ENCODE measurements around the gene CHST6.

The CHST6 gene

GRCh38 chr16:75446416-75446815 lies 48.8 kb downstream of the CHST6 start:
- H3K4me3 ChIP-seq (ENCODE audit: low read length), result no peak overlapping the region
- H3K27me3 ChIP-seq (ENCODE audit: control insufficient read depth, low read length), result no peaks in the 10 kb centered on the region
- H3K36me3 ChIP-seq (ENCODE audit: control insufficient read depth, low read length), result peaks cover 19% of the 10 kb centered on the region
- TF ChIP-seq EZH2phosphoT487 (IDR thresholded peaks at IDR 0.05; ENCODE audit: borderline replicate concordance, low read length) (no peak), CTCF (IDR thresholded peaks at IDR 0.05; ENCODE audit: low read depth, low read length, poor library complexity, severe bottlenecking) (no peak)
- H3F3A ChIP-seq (ENCODE audit: control insufficient read depth, insufficient read depth), result no peaks in the 10 kb centered on the region; the same call in 1 of the 2 replicates
- peaks cover 5% of the 10 kb centered on the region; the same call in 1 of the 2 replicates for H4K20me1 ChIP-seq (ENCODE audit: control insufficient read depth, insufficient read depth, low read depth, low read length)
- no peak overlapping the region for H3K27ac ChIP-seq (ENCODE audit: low read depth, low read length)
- peaks cover under 1% of the 10 kb centered on the region; the same call in 1 of the 2 replicates for H3K79me2 ChIP-seq (ENCODE audit: control insufficient read depth, low read length)
- H3K9me2 ChIP-seq (replicated peaks; ENCODE audit: control insufficient read depth, low read length), result no peaks in the 10 kb centered on the region
- no peak overlapping the region for H3K4me2 ChIP-seq (ENCODE audit: low read length)
- H3K9me3 ChIP-seq (ENCODE audit: control insufficient read depth, insufficient read depth, low read length), result no peaks in the 10 kb centered on the region
- no peaks in the 10 kb centered on the region for H3K4me1 ChIP-seq (ENCODE audit: control insufficient read depth, low read length)

- H3K9me2 ChIP-seq (replicated peaks; ENCODE audit: control insufficient read depth, low read length), result no peaks in the 10 kb centered on the region
- TF ChIP-seq CTCF (IDR thresholded peaks at IDR 0.05; ENCODE audit: low read depth, low read length, poor library complexity, severe bottlenecking) (no peak), EZH2phosphoT487 (IDR thresholded peaks at IDR 0.05; ENCODE audit: borderline replicate concordance, low read length) (no peak)
- no peak overlapping the region for H3K4me3 ChIP-seq (ENCODE audit: low read length)
- H3K79me2 ChIP-seq (ENCODE audit: control insufficient read depth, low read length), result no peaks in the 10 kb centered on the region
- H3K36me3 ChIP-seq (ENCODE audit: control insufficient read depth, low read length), result peaks cover 12% of the 10 kb centered on the region
- H3K27me3 ChIP-seq (ENCODE audit: control insufficient read depth, low read length), result no peaks in the 10 kb centered on the region
- no peaks in the 10 kb centered on the region for H3K9me3 ChIP-seq (ENCODE audit: control insufficient read depth, insufficient read depth, low read length)
- H4K20me1 ChIP-seq (ENCODE audit: control insufficient read depth, insufficient read depth, low read depth, low read length), result peaks cover 5% of the 10 kb centered on the region; the same call in 1 of the 2 replicates
- no peak overlapping the region for H3K27ac ChIP-seq (ENCODE audit: low read depth, low read length)
- no peaks in the 10 kb centered on the region for H3K4me1 ChIP-seq (ENCODE audit: control insufficient read depth, low read length)
- H3K4me2 ChIP-seq (ENCODE audit: low read length), result no peak overlapping the region
- H3F3A ChIP-seq (ENCODE audit: control insufficient read depth, insufficient read depth), result no peaks in the 10 kb centered on the region; the same call in 1 of the 2 replicates
These were observed 49.9 kb downstream of the CHST6 start for GRCh38 chr16:75445298-75445697.

GRCh38 chr16:75443298-75443697 lies 51.9 kb downstream of the CHST6 start:
- H3K36me3 ChIP-seq (ENCODE audit: control insufficient read depth, low read length), result peaks cover 6% of the 10 kb centered on the region
- H3K4me2 ChIP-seq (ENCODE audit: low read length), result no peak overlapping the region
- no peak for TF ChIP-seq CTCF (IDR thresholded peaks at IDR 0.05; ENCODE audit: low read depth, low read length, poor library complexity, severe bottlenecking)
- no peak for TF ChIP-seq EZH2phosphoT487 (IDR thresholded peaks at IDR 0.05; ENCODE audit: borderline replicate concordance, low read length)
- no peak overlapping the region for H3K27ac ChIP-seq (ENCODE audit: low read depth, low read length)
- H3F3A ChIP-seq (ENCODE audit: control insufficient read depth, insufficient read depth), result no peaks in the 10 kb centered on the region; the same call in 1 of the 2 replicates
- no peaks in the 10 kb centered on the region for H3K4me1 ChIP-seq (ENCODE audit: control insufficient read depth, low read length)
- H3K79me2 ChIP-seq (ENCODE audit: control insufficient read depth, low read length), result no peaks in the 10 kb centered on the region
- H3K27me3 ChIP-seq (ENCODE audit: control insufficient read depth, low read length), result no peaks in the 10 kb centered on the region
- no peaks in the 10 kb centered on the region for H3K9me2 ChIP-seq (replicated peaks; ENCODE audit: control insufficient read depth, low read length)
- no peaks in the 10 kb centered on the region for H3K9me3 ChIP-seq (ENCODE audit: control insufficient read depth, insufficient read depth, low read length)
- H3K4me3 ChIP-seq (ENCODE audit: low read length), result no peak overlapping the region
- no peaks in the 10 kb centered on the region for H4K20me1 ChIP-seq (ENCODE audit: control insufficient read depth, insufficient read depth, low read depth, low read length)
